Epithelial cell of proximal tubule (primary cell): Measurements from ENCODE around the gene KLF13. TPM values are rescaled to one million over a fixed set of nuclear protein-coding genes. Genes with fewer than 3 reads are reported as not detected.

Source experiments
- DNase-seq: peaks from one replicate; pipeline ENCODE4 v3.0.0-alpha.2; 2011; ENCODE audit warnings: low read depth
- H3K4me3 ChIP-seq: 2 replicates; pipeline ENCODE4 v1.5.1; 2011; ENCODE audit warnings: low read depth, mild to moderate bottlenecking, low read length
- CTCF ChIP-seq: conservative IDR thresholded peaks from 2 replicates; pipeline ENCODE4 v1.5.1; 2012; ENCODE audit warnings: low read depth, mild to moderate bottlenecking, low read length
- total RNA-seq: library from RNA; depleted of rRNA; stranded (reverse); fragments of >200 nt; gene quantifications from 2 replicates; pipeline ENCODE4 v1.2.3, GENCODE V29; 2015

The KLF13 gene
- total RNA-seq, 1 donor from 2014 or later, result 66.2 TPM

GRCh38 chr15:31343831-31344230 is 17.2 kb downstream of the KLF13 start:
- no peak for DNase-seq
- H3K4me3 ChIP-seq, result no peak overlapping the region
- TF ChIP-seq CTCF, result no peak

- no peak for DNase-seq
- TF ChIP-seq CTCF, result no peak
- no peak overlapping the region for H3K4me3 ChIP-seq
These were observed 17.6 kb downstream of the KLF13 start for GRCh38 chr15:31344266-31344665.

GRCh38 chr15:31344823-31345605 is 18.4 kb downstream of the KLF13 start:
- no peak overlapping the region for H3K4me3 ChIP-seq
- no peak for DNase-seq
- no peak for TF ChIP-seq CTCF

GRCh38 chr15:31345606-31346366 is 19.2 kb downstream of the KLF13 start:
- H3K4me3 ChIP-seq, result no peak overlapping the region
- no peak for TF ChIP-seq CTCF
- no peak for DNase-seq

GRCh38 chr15:31346367-31347066 is 19.9 kb downstream of the KLF13 start:
- TF ChIP-seq CTCF, result no peak
- H3K4me3 ChIP-seq, result no peak overlapping the region
- no peak for DNase-seq

GRCh38 chr15:31347067-31347975 is 20.7 kb downstream of the KLF13 start:
- TF ChIP-seq CTCF, result no peak

More at GRCh38 chr15:31347067-31347975, 20.7 kb downstream of the KLF13 start:
- H3K4me3 ChIP-seq, result no peak overlapping the region
- no peak for DNase-seq
